ENCODE data around the gene TMEM213. TPM values are rescaled to one million over a fixed set of nuclear protein-coding genes. Genes with fewer than 3 reads are reported as not detected.
A peak's percentile ranks its signal among the peaks of the same experiment; 100 is the strongest.

Gene TMEM213
- total RNA-seq, 1 donor from 2014 or later, result not detected

- ATAC-seq, result no peak
- no peak for DNase-seq (ENCODE audit: low spot score)
Observed at GRCh38 chr7:138871065-138871813, 73.4 kb downstream of the TMEM213 start.

GRCh38 chr7:138871814-138872090 lies 74.0 kb downstream of the TMEM213 start:
- DNase-seq (ENCODE audit: low spot score) (no peak), ATAC-seq (no peak)

DNA sequence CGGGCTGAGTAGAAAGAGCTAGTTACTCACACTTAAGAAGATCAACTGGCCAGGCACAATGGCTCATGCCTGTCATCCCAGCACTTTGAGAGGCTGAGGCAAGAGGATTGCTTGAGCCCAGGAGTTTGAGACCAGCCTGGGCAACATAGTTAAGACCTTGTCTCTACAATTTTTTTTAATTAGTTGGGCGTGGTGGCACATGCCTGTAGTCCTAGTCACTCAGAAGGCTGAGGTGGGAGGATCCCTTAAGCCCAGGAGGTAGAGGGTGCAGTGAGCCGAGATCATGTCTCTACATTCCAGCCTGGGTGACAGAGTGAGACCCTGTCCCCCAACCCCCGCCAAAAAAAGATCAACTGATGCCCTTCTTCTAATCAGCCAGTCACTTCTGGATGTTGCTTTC lies 74.8 kb downstream of the TMEM213 start:
- DNase-seq (ENCODE audit: low spot score), result no peak

DNA sequence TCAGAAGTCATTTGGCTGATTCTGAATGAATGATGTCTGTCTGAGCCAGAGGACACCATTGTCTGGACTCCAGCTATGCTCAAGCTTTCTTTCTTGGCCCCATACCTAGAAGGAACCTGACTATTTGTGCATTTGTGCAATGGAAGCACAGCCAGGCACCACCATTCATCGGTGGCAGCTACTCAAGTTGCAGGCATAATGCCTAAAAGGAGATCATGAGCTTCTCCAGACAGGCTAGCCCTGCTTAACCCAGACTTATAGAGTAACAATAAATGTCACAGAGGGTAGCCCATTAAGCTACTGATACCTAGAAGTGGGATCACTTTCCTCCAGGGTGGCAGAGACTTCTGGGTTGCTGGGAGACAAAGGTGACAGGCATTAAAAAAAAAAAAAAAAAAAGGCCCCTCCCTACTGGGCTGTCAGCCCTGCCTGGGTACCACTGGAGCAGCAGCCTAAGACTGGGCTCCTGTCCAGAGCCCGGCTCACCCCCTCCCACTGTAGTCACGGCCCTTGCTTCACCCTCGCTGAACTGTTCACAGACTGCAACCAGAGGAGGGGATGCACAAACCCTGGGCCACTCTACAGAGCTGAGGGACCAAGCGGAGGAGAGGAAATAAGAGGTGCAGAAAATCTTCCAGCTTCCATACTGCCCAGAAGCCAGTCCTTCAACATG lies 75.6 kb downstream of the TMEM213 start:
- DNase-seq (ENCODE audit: low spot score) (no peak), ATAC-seq (no peak)

More for the DNA sequence above, 74.8 kb downstream of the TMEM213 start:
- ATAC-seq, result no peak

DNA sequence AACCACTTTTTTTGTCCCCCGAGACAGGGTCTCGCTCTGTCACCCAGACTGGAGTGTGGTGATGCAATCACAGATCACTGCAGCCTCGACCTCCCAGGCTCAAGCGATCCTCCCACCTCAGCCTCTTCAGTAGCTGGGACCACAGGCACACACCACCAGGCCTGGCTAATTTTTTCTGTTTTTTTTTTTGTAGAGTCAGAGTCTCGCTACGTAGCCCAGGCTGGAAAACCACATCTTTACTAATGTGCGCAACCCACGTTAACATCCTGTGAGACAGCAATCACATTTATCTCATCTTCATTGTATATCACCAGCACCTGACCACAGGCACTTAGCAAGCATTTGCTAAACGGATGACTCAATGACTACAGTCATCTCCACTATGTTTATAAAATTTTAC lies 78.0 kb downstream of the TMEM213 start:
- DNase-seq (ENCODE audit: low spot score) (no peak), ATAC-seq (no peak)

DNA sequence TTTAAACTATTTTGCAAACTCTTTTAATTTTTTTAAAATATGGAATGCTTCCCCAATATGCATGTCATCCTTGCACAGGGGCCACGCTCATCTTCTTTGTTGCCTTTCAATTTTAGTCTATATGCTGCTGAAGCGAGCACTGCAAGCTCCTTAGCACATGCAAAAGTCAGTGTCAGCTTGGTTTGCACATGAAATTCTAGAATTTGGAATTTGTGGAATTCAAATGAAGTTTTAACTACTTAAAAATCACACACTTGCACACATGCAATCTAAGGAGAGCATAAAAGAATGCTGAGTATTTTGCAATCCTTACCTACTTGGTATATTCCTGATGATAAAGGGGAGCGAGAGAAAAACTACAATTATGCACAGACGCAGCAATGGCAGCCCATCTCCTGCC lies 78.5 kb downstream of the TMEM213 start:
- DNase-seq (ENCODE audit: low spot score), result no peak
- no peak for ATAC-seq

DNA sequence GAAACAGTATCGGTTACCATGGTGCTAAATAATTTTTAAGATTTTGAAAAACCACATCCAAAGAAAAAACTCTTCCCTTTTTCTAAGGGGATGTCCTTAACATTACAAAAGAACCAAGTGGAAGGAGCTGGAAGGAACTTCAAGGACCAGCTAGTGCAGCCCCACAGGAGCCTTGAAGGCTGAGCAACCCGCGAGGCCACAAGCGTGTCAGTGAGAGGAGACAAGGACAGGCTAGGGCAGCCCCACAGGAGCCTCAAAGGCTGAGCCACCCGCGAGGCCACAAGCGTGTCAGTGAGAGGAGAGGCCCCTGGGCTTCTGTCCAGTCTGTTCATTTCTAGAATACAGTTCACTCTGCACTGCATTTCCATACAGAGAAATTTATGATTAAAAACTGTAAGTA lies 80.3 kb downstream of the TMEM213 start:
- DNase-seq (ENCODE audit: low spot score) (no peak), ATAC-seq (no peak)

DNA sequence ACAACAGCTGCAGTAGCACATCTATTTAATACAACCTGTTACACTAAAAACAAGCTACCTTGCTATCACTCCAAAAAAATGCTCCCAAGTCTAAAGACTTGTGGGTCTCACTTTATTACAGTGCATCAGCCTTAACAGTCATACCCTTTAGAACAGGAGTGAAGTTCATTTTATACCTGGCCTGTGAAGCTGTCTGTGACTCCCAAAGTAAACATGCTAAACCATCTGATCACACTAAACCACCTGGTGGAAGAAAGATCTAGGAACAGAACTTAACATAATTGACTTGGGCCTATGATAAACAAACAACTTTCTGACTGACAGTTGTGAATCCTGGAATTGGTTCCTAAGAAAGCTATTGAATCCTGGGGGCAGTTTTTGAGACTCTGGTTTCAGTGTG lies 81.1 kb downstream of the TMEM213 start:
- DNase-seq (ENCODE audit: low spot score) (no peak), ATAC-seq (peak; percentile 48)

- no peak for DNase-seq (ENCODE audit: low spot score)
- no peak for ATAC-seq
Observed at GRCh38 chr7:138879356-138879755, 81.6 kb downstream of the TMEM213 start.

DNA sequence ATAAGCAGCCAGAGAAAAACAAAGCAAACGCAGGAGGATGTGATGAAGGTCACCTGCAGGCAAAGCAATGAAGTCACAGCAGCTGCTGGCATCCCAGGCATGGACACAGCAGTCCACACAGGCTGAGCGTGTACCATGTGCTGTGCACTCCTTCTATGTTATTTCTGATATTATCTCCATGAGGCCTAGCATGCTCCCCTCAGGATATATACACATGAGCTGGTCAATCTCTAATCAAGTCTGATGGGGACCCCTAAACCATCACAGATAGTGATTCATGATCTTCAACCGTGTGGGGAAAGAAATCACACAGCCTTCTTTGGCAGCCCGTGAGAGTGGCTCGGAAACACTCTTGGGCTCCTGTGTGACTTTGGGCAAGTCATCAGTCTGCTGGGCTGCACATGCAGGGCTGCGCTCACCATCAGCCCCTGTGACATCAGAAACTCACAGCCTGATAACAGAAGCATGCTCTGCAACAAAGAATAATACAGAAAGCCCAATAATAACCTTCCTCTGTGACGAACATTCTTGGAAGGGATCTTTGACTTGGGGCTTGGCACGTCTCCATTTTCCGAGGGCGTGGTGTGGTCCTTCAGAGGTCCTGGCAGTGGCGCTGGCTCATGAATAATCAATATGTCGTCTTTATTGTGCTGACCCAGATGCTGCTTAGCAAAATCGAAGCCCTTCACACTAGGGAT lies 83.2 kb downstream of the TMEM213 start:
- no peak for ATAC-seq
- no peak for DNase-seq (ENCODE audit: low spot score)

DNA sequence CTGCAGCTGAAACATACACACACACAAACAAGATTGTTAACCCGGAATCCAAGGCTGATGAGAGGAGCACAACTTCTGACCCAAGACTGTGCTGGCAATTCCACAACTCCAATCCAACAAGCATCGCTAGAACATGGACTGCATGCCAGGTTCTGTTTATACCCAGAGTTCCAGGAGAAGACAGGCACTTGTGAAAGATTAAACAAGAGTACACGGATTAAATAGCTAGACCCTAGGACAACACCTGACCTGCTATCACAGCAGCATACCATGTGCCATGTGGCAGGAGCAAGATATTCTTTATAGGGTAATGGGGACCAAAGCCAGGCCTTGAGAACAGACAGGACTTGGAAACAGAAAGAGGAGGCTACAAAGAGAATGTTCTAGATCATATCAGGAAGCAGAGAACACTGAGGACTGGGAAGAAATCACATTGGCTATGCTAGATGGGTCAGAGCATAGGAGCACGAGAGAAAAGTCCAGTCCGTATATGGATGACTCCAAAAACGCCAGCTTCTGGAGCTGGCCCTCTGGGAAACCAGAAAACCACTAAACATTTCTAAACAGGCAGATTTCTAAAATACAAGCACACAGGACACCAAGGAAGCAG lies 83.9 kb downstream of the TMEM213 start:
- DNase-seq (ENCODE audit: low spot score), result no peak
- ATAC-seq, result no peak

- ATAC-seq, result no peak
- DNase-seq (ENCODE audit: low spot score), result no peak
Observed at GRCh38 chr7:138882249-138882648, 84.5 kb downstream of the TMEM213 start.

DNA sequence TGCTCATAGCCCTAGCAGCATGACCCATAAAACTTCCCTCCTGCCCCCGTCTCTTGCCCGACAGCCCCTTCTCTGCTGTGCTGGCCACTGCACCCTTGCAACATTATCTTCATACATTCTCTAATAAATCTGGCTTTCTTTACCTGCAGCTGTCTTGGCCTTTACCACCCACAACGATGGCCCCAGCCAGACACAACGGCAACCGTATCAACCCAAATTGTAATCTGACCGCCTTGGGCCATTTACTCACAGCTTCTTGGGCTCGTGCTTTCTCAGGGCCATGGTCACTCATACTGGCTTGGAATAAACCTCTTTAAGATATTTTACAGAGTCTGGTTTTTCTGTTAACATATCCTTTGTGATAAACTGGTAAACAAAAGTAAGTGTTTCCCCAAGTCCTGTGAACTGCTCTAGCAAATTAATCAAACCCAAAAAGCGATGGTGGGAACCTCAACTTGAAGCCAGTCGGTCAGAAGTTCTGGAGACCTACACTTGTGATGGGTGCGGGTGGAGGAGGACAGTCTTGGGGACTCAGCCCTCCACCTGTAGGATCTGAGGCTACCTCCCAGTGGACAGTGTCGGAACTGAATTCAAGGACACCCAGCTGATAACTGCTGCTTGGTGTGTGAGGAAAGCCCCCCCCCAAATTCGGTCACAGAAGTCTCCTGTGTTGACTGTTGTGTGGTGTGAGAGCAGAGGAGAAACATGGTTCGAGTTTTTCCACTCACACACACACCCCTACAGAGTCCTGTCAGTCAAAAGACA lies 87.8 kb downstream of the TMEM213 start:
- ATAC-seq (no peak), DNase-seq (ENCODE audit: low spot score) (no peak)

DNA sequence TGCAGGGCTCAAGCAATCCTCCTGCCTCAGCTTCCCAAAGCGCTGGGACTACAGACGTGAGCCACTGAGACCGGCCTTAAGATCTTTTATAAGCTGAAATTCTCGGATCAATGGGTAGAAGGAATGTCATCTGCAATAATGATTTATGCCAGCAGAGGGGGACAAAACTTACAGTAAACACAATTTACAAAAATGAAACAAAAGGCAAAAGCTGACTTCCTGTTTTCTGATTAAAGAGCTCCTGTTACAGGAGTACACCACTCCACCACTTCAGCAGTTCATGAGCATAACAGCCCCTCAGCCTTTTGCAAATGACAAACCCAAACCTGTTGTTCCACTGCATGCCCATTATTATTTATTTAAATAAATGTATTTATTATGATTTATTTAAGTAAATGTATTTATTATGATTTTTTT lies 88.7 kb downstream of the TMEM213 start:
- DNase-seq (ENCODE audit: low spot score), result no peak
- peak; percentile 66 for ATAC-seq

GRCh38 chr7:138887085-138887710 lies 89.4 kb downstream of the TMEM213 start:
- DNase-seq (ENCODE audit: low spot score) (no peak), ATAC-seq (no peak)

Other genes with a start within 250 kb of the TMEM213 start
- not detected for gene SVOPL, start 96.6 kb upstream of the TMEM213 start, total RNA-seq
- gene ATP6V0A4, start 202 bp downstream of the TMEM213 start, total RNA-seq, result not detected
- gene KIAA1549, start 183.4 kb downstream of the TMEM213 start, total RNA-seq, result 0.53 TPM
- gene ZC3HAV1L, start 238.0 kb downstream of the TMEM213 start, total RNA-seq, result 0.93 TPM